SKM-1 treated with dmso at 0.1 percent for 144 hours (cell line): Measurements from ENCODE around the gene RALGDS.

ENCODE experiments used
- DNase-seq: peaks from one replicate; lab custom pipeline; 2025; ENCODE audit not compliant: unreplicated experiment; lab: John Stamatoyannopoulos, UW

RALGDS gene

GRCh38 chr9:133055788-133056420 lies 65.1 kb downstream of the RALGDS start:
- no peak for DNase-seq

- no peak for DNase-seq
These were observed 66.1 kb downstream of the RALGDS start for GRCh38 chr9:133054966-133055365.

GRCh38 chr9:133054194-133054890 lies 66.7 kb downstream of the RALGDS start:
- no peak for DNase-seq

- no peak for DNase-seq
These were observed 69.0 kb downstream of the RALGDS start for GRCh38 chr9:133051966-133052539.

DNA sequence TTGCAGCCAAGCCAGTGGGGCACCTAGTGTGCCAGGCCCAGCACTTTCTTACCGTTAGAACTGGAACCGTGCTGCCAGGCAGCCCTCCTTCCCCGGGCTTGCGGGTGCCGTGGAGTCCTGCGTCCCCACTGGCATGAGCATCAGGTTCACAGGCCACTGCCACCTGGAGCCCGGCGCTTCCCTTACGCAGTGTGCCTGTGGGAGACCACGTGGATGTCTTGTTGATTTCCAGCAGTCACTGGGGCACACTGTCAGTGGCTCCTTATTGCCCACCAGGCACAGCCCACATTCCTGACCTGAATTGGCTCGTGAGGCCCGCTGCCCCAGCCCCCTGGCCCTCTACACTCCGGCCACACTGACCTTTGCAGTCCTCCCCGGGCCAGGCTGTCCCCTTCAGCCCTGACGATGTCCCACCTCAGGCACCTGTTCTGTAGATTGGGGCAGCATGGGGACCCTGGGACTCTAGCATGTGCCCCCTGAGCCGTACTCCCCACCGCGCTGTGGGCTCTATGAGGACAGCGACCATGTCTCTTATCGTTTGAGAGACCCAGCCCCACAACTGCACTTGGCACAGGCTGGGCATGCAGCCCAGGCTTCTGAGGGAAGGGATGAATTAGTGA lies 69.6 kb downstream of the RALGDS start:
- DNase-seq = no peak

GRCh38 chr9:133050781-133051180 lies 70.3 kb downstream of the RALGDS start:
- DNase-seq = no peak

DNA sequence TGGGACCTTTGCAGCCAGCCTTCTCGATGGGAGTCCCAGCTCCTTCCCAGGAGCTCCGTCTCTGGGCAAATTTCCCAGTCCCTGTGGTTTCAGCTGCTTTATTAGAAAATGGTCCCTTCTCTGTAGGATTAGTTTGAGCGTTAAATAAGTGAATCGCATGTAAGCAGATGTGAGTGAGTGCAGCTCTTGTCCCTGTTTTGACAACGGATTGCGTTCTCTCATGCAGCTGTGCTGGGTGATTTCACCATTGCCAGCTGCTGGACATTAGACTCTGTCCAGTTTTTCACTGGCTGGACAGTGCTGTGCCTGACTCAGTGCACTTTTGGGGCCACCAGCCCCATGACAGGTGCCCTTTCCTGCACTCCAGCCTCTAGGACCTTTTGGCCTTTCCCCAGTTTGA lies 70.9 kb downstream of the RALGDS start:
- DNase-seq = no peak

DNA sequence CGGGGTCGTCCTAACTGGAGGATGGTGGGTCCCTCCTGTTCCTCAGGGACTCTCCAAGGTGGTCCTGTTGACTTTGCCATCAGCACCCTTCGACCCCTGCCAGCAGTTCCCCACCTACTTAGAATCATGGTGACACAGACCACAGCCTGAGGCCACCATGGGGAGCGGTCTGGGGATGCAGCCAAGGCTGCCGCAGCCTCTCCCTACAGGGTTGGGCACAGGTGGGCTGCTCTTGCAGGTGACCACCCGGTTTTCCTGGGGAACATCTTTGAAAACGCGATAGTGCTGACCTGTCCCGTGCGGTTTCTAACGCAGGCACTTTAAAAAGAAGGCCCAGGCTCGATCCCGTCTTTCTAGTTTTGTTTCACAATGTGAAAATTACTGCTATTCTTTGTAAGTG lies 72.0 kb downstream of the RALGDS start:
- no peak for DNase-seq

DNA sequence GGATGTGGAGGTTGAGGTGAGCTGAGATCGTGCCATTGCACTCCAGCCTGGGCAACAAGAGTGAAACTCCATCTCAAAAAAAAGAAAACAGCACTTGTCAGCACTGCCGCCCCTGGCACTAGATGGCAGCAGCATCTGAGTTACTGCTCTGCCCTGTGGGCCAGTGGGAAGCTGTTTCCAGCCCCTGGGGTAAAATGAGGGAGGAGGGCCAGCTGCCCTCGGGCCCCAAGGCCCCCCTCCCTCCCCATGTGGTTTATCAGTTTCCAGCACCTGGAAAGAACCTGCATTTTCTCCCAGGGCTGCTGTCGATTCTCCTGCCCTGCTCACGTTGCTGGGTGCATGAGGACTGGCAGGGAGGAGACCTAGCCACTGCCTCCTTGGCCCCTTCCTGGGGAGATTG lies 72.4 kb downstream of the RALGDS start:
- DNase-seq = no peak
